Measurements from ENCODE around the gene VRK3.

VRK3 gene

DNA sequence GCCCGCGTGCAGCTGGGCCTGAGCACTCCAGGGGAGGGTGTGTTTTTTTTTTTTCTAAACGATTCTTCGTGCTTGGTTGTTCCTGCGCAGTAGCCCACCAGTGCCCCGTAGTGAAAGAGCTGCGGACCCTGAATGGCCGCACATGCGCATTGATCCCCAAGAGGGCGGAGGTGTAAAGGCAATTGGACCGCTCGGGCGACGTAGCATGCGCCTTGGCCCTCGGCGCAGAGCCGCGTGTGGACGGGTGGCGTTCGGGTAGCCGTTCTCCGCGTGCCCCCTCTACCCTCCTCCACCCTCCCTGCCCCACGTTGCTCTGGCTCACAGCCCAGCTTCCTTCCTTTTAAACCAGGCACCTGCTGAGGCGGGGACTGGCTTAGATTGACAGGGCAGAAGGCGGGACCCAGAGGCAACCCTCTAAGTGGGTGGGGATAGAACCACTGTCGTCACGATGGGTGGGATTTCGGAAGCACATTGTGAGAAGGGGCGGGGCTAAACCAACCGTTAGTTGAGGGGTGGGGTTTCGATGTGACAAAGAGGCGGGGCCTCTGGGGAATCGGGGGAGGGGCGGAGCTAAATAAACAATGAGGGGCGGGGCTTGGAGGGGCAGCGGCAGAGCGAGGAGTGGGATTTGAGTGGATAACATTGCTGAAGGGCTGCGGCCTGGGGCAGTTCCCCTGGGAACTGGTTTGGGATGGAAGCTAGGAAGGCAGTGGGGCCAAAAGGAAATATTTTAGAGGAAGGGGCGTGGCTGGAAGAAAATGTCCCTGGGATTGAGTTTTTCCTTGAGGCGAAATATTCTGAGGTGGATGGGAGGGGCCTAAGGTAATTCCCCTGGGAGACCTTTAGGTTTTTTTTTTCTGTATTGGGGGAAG lies 95.3 kb downstream of the VRK3 start:
- peak; percentile 91 to 93 for DNase-seq

DNA sequence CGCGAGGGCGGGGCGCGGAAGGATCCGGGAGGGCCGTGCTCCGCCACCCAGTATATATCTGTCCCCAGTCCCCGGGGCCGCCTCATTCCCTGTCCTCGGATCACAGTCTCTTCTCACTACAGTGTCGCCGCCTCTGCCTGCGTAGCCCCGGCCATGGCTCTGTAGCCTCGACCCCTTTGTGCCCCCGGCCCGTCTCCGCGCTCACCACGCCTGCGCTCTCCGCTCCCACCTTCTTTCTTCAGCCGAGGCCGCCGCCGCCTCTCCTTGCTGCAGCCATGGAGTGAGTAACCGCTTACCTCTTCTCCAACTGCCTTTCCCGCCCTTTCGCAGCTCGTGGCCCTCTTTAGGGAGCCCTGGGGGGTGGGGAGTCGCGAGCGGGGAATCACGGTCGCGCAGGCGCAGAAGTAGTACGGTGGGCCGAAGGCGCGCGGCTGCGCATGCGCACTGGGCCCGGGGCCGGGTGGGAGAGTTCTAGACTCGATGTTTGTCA lies 96.0 kb downstream of the VRK3 start, which contains the start of the genes ATF5 and NUP62:
ATF5 (plus strand) TSS at position 85 of the 490 bp plus-strand sequence. CDS start 1,646 bp downstream, outside the sequence.
NUP62 (minus strand) TSS at position 384 of the 490 bp plus-strand sequence. CDS start 19,697 bp downstream, outside the sequence.
- DNase-seq: peak; percentile 91 to 94

DNA sequence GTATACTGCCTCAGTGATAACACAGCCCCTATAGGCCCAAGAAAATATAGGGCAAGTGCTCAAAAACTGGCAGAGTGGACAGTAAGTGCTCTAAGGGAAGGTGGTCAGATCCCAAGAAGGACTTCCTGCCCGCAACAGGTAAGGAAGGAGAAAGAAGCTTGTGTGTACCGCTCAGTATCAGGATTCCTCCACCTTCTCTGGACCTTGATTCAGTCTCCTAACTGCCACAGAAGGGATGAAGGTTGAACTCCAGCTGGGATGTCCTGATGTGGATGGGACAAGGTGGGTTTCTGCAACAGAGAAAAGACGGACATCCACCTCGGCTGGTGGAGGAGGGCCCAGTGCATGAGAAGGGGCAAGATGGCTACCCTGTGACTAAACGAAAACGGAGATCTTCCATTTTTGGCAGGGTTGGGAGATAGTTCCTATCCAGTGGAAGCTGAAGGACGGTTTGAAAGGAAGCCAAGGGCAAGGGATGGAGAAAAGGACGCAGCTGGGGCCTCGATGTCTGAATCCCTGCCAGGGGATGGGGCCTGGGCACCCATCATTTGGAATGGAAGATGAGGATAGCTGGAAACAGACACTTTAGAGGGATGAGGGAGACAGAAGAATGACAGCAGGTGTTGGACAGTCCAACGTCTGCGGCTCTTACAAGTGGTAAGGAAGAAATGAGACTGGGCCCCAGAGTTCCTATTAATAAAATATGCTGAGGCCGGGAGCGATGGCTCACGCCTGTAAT lies 97.5 kb downstream of the VRK3 start:
- no peak for DNase-seq

DNA sequence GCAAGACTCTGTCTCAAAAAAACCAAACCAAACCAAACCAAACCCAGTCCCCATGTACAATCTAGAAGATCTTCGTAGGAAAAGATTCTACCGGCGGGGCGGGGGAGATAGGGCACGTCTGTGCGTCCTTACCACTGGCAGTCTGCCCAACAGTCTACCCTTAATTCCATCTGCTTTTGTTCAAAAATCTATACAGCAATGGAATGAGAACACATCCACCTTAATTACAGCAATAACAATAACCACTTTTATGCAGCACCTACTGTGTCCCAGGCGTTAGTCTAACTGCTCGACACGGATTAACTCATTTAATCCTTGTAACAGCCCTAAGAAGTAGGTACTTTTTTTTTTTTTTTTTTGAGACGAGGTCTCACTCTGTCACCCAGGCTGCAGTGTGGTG lies 98.7 kb downstream of the VRK3 start:
- DNase-seq: no peak
